GM21825 (cell line): ENCODE results near the gene PITPNM3.
"Not testable (repeated sequence)": the region's sequence is repeated elsewhere in the genome, so short reads cannot be mapped to it uniquely, and the experiment has no call there.

ENCODE experiments used
- ATAC-seq: cut with Tn5 transposase; IDR thresholded peaks from one replicate; pipeline ENCODE4 v1.9.1; 2021; ENCODE audit warnings: mild to moderate bottlenecking, moderate library complexity; ENCODE audit not compliant: unreplicated experiment

The PITPNM3 gene

DNA sequence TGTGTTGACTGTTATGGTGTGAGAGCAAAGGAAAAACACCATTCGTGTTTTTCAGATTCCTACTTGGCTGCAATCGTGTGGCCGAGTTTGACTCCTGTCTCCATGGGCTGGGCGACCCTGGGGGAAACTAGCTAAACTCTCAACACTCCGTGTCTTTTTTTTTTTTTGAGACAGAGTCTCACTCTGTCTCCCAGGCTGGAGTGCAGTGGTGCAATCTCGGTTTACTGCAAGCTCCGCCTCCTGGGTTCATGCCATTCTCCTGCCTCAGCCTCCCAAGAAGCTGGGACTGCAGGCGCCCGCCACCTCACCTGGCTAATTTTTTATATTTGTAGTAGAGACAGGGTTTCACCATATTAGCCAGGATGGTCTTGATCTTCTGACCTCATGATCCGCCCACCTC is 73.6 kb downstream of the PITPNM3 start:
- not testable (repeated sequence) for ATAC-seq

DNA sequence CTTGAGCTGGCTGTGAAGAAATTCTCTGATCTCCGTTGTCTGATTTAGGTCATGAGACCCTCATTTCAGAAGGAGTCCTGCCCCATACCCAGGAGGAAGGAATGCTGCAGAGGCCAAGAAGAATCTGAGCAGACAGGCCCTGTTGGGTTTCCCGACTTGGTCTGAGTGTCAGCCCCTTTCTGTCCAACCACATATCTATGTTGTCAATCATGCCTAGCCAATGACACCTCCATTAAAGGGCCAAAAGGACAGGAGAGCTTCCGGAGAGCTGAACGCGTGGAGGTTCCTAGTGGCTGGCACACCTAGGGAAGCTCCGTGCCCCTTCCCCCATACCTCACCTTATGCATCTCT is 74.3 kb downstream of the PITPNM3 start:
- ATAC-seq: no peak

DNA sequence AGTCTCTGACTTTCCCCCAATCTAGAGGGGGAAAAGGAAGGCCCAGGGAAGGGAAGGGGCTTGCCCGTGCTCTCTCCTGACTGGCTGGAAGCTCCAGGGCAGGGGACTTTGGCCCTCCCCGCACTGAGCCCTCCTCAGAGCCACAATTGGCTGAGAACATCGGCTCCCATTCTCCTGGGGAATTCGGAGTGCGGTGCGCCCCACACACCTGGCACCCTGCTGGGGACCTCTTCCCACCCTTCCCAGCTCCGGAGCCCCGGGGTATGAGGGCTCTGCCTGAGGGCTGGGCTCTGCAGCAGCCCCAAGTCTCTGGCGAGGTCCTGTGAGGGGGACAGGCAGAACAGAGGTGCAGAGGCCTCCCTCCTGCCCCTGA is 76.1 kb downstream of the PITPNM3 start:
- ATAC-seq: no peak

DNA sequence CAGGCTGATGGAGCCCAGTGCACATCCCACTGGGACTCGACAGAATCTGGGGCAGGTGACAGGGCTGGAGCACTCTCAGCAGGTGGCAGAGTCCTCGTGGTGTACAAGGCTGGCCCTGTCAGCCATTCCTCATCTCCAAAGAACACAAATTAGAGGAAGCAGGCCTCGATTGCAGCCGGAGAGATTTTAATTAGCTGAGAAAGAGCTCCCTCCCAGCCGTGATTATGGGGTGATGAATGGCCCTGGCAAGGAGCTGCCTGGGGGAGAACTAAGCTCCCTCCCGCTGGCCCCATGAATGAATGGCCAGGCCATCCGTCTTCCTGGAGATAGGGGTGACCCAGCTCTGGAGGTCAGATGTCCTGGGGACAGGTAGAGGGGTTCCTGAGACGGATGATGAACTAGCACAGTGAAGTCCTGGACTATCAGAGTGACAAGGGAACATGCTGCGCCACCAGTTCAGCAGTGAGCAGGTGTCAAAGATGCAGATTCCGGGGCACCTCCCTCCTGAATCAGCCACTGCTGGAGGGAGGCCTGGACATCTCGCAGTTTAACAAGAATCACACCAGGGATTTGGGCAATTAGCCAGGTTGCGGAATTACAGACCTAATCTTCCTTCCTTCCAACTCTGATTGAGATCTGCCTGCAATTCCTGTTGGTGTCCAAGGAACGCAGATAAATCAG is 76.6 kb downstream of the PITPNM3 start:
- no peak for ATAC-seq

DNA sequence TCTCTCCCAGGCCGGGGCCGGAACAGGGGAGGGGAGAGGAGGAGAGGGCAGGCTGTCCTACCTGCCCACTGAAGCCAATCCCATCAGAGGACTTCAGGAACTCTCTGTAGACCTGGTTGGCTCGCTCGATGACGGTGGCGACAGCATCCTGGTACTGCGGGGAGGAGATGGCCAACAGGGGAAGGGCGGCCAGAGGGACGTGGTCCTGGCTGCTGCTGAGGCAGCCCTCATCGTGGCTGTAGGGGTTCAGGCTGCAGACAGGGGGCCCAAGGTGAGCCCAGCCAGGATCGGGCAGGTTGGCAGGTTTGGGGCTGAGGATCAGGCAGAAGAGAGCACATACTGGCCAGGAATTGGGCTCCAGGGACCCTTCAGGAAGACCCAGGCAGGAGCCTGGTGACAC is 77.9 kb downstream of the PITPNM3 start:
- no peak for ATAC-seq

DNA sequence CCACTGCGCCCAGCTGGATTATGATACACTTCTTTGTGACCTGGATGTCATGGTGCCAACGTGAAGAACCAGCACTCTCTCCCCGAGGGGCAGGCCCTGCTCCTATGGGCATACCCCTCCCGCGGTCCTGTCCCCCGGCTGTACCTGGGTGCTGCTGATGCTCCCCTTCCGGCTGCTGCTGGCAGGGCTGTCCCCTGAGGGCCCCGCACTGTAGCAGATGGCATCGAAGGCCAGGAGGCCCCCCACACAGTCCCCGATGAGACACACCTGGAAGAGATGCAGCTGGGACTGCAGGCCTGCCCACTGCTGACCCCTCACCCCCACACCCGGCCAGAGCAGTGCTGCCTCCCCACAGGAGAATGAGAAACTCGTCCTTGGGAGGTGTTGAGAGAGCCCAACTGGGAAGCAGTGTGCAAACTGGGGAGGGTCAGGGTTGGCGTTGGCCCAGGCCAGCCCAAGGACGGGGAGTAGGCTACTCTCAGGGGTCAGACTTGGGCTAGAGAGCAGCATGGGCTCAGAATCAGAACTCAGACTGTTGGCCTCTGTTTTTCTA is 78.4 kb downstream of the PITPNM3 start:
- no peak for ATAC-seq

DNA sequence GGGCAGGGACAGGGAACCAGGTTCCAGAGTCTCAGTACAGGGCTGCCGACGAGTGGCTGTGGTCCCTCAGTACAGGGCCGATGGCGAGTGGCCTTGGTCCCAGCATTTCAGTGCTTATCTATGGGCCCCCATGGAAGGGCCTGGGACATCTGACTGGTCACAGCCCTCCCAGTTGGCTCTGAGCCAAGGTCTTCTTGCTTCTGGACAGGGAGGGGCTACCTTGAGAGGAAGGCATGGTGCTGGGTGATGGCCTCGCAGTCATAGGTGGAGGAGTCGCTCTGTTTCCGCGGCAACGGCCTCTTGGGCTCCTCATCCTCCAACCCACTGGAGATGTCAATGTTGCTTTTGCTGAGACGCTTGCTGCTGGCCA is 79.6 kb downstream of the PITPNM3 start:
- no peak for ATAC-seq

DNA sequence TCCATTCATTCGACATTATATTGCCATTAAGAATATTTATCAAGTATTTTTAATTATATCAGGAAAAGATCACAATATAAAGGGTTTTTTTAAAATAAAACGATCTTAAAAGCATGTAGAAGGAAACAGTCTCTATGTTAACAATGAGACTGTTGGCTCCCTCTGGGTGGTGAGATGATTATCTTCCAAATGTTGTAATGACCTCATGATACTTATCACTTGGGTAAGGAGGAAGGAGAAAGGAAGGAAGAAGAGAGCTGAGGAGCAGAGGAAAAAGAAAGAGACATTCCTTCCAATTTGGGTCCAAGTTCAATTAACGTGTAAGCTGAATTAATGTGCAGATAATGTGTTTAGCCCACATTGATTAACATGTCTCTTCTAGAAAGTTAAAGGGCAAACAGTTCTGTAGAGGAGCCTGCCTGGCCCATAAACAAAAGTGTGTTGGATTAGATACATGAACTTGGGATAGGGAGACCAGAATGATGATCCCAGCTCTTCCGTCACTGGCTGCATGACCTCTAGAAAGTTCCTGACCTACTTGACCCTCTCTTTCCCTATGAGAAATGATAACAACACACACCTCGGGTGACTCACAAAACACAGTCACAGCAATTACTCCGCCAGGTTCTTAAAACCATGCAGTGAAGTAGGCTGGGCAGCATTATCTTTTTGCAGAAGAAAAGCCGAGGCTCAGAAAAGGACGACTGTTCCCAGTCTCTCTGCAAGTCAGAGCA is 80.1 kb downstream of the PITPNM3 start:
- ATAC-seq: no peak

DNA sequence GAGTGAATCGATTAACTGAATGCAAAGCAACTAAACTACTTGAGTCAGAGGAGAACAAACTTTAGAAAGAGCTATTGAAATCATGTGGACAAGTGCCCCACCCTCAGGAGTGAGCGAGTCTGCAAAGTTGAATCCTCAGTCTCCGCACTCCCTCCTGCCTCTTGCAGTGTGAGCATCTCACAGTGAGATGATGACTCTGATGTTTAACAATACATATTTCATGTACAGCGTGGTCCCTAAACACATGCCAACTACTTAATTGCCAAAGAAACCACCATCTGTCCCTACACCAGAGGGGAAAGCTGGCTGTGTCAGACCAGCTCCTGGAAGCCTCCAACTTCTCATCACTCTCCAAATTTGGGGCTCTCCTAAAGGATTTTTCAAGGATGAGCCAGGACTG is 80.9 kb downstream of the PITPNM3 start:
- ATAC-seq: no peak

DNA sequence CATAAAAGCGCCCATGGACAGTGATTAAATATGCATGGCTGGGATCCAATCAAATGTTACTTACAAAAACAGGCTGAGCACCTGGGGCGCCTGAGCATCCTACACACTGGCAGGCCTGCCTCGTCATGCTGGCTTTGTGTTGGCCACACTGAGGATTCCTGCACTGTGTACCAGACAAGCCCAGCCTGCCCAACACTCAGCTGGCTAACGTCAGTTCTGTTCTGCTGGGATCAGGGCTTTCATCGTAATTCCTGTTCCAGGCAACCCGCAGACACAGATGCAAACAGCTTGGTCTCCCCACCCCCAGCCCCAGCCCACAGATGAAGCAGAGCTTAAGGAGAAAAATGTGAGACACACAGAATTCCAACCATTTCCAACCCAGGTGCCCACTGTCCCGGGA is 81.4 kb downstream of the PITPNM3 start:
- ATAC-seq: no peak

DNA sequence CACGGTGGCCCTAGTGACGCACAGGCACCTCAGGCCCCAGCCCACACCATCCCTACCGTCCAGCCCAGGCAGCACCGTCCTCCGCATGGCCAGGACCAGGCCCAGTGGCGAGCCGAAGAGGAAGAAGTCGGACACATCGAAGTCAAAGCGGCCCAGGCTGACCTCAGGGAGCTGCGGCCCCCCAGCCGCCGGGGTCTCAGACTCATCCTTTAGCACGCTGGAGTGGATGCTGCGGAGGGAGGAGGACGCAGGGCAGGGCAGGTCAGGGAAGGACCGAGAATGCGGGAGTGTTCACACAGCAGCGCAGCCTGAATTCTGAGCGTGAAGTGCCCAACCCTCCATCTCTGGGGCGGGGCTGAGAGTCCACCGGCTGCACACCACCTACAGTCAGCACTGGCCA is 82.0 kb downstream of the PITPNM3 start:
- ATAC-seq: no peak

DNA sequence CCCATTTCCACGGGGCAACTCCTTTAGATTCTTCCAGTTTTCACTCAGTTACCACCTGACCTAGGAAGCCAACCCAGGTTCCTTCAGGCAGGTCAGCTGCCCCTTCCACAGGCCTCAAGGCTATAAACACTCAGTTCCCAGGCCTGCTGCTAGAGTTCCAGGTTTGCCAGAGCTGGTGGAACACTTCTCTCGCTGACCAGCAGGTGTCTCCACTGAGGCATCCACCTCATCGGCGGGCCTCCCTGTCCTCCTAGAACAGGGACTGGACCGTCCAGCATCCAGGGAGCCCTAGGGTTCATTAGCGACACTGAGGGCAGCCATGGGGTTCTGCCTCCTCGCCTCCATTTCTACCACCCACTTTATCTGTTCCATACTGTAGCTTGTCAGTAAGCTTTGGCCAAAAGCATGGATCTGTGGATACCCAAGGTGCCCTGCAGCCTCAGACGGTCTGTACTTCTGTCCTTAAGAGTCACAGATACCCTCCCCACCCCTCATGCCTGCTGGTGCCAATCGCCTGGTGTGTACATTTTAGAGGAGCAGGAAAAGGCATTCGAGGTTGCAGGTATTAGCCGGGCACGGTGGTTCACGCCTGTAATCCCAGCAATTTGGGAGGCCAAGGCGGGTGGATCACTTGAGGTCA is 83.1 kb downstream of the PITPNM3 start:
- no peak for ATAC-seq

DNA sequence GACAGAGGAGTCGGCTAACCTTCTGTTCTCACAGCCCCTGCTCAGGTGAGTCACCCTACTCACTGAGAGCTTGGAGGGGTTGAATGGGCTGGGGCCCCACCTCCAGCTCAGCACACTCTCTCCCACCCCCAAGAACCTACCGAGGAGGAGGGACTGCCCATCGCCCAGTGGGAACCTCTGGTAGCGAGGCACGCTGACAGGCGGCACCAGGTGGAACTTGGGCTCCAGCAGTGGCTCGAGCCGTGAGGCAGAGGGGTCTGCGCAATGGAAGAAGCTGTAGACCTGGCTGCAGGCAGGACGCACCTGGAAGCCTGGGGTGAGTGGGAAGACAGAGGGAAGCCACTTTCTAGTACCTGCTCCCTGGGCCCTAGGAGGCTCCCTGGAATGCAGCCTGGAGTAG is 83.8 kb downstream of the PITPNM3 start:
- ATAC-seq: no peak

DNA sequence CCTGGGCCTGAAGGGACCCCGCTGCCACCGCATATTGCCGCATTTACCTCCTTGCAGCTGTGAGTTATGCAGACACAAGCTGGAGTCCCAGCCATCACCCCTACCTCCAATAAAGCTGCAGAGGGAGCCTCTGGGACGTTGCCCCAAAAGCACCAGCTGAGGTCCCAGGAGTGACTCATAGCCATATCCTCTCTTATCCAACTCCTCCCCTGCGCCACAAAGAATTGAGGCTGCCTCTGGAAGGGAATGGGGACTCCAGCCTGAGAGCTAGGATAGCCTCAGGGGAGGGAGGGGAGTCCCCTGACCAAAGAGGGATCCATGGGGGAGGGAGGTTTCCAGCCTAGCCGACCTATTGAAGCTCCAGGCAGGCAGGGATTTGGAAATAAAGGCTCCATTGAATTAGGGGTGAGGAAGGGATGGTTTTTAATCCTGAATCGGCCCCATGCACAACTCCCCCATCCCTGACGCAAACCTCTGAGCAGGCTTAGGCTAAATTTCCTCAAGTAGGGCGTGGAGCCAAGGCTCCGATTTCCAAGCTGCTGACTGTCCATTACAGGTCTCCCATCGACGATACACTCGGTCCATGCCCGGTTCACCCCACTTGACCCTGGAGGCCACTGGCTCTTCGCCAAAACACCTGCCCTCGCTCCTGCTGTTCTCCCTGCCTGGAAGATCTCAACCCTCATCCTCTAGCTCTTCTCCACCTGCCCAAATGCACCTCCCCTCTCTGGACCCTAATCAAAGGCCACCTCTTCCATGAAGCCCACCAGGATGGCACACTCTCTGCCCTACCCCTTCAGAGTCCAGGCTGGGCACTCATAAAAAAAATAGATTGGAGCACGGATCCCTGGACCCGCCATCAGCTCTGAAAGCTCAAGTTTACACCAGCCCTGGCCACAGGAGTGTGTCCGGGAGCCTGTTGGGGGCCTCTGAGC is 84.6 kb downstream of the PITPNM3 start:
- no peak for ATAC-seq

DNA sequence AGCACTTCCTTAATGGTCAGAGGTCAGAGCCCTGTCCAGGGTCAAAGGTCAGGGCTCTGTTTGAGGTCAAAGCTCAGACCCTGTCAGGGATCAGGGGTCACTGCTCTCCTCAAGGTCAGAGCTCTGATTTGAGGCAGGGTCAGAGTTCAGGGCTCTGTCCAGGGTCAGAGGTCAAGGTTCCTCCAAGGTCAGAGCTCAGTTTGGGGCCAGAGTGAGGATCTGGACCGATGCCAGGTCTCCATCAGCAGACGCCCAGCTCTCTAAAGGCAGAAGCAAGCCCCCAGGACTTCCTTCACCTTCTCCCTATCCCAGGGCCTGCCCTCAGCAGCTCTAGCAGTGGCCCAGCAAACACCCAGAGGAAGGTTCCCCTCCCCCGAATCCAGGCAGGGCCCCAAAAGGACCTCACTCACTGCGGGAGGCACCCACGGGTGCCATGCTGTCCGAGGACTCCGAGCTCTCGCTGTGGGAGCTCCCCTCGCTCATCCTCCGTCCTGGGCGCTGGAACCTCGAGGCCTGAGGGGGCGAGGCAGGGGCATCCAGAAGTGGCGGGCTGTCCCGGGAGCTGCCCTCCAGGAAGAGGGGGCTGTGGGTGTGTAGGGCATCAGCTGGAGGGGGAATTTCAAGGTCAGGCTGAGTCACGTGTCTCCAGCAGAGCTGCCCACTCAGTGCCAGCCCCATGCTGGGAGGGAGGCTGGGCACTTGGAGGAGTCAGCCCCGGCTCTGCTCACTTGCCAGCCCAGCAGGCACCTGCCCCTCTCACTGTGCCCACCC is 85.4 kb downstream of the PITPNM3 start:
- no peak for ATAC-seq

DNA sequence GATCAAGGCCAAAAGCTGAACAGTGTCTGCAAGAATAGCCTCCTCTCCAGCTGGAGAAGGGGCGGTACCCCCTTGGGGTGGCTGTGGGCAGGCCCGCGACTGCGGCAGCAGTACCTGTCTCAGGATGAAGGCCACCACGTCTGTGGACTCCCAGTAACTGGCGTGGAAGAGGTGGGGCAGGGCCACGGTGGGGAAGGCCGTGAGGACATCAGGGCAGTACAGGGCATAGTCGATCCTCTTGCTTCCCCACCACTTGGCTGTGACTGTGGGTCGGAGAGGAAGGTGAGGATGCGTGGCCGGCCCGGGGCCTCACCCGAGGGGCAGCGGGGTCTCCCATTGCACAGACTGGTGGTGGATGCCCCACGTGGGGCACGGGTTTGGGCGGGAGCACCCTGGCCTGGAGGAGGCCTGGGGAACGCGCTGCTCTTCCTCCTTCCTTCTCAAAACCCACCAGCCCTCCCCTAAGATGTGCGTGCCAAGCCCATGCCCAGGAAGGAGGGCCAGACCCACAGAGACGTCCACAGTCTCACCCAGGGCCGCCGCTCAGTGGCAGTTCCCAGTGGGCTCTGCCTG is 86.1 kb downstream of the PITPNM3 start:
- ATAC-seq: no peak

DNA sequence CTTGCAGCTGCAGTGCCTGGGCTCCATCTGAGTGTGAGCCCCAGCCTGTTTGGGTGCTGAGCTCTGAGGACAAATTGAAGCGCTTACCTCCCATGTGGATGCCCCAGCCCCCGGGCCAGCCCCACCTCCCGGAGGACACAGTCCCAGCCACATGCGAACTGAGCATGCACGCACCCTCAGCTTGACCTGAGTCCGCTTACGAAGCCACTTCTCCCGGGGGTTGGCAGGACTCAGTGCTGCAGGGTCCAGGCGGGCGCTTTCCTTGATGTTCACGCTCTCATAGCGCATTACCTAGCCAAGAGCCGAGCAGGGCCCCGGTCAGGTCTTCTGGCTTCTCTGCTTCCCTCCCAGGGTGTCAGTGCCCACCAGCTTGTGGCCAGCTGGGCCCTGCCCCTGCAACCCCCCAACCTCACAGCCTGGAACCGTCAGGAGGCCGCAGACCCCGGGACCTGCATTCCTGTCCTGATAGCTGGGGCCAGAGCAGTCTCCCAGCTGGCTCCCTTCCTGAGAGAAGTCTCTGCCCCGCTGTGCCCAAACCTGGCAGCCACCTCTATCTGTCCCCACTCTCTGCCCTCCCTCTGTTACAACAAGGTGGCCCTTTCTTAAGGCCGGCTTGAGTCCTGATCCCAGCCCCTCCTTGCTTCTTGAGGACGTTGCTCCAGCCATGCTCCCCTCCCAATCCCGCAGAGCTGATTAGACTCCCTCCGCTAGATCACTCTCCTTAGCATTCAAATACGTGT is 88.1 kb downstream of the PITPNM3 start:
- no peak for ATAC-seq

DNA sequence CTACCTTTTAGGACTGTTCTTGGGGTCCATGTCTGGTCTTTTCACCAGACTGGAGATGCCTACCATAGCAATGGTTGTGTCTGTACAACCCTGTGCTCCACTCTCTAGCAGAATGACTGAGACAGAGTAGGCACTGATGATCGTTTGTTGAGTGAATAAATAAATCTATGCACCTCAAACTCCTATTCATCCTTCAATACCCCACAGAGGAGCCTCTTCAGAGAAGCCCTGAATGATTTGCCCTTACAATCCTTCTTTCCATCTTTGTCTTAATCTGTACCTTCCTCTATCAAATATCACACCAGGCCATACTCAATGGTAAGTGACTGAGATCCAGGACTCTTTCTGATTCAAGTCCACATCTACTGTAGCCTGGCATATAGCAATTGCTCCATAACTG is 88.8 kb downstream of the PITPNM3 start:
- no peak for ATAC-seq
